Testis (tissue), 2 donors: Measurements from ENCODE around the gene DCAF17.

Experiments used
- CTCF ChIP-seq, 3 experiments: fragments of 450-650 bp in 2 of 3; fragments of 200-600 bp in 1 of 3; sonication (generic) in 1 of 3; IDR thresholded peaks; one replicate each; pipeline ENCODE4 v1.5.1; 2016 to 2019; ENCODE audit warnings: antibody characterized with exemption in 3 of 3, mild to moderate bottlenecking in 2 of 3, moderate library complexity in 1 of 3
- POLR2A ChIP-seq: fragments of 450-650 bp; IDR thresholded peaks from one replicate; pipeline ENCODE4 v1.6.1; 2017; ENCODE audit warnings: antibody characterized with exemption, mild to moderate bottlenecking, moderate library complexity

- TF ChIP-seq POLR2A (no peak), CTCF (IDR thresholded peaks at IDR 0.05) (no peak)
Observed at GRCh38 chr2:171394164-171394740, 39.8 kb upstream of the DCAF17 start.
